Measurements from ENCODE around the gene ZNF507.

The ZNF507 gene

GRCh38 chr19:32307591-32307990 lies 37.8 kb upstream of the ZNF507 start:
- Histone ChIP-seq H3K4me1 (ENCODE audit: insufficient read depth, low read length) (no peaks in the 10 kb centered on the region), H3K27me3 (ENCODE audit: insufficient read depth, low read length, poor library complexity) (no peaks in the 10 kb centered on the region), H3K27ac (ENCODE audit: low read length) (no peak overlapping the region), H4K20me1 (ENCODE audit: insufficient read depth, low read length) (no peaks in the 10 kb centered on the region), H3K4me2 (ENCODE audit: insufficient read depth, low read length) (no peak overlapping the region), H3K9me3 (ENCODE audit: insufficient read depth, low read length, severe bottlenecking) (peaks cover 5% of the 10 kb centered on the region), H3K9ac (ENCODE audit: low read depth, low read length) (no peak overlapping the region), H3K36me3 (ENCODE audit: insufficient read depth, low read length) (no peaks in the 10 kb centered on the region), H2AFZ (ENCODE audit: low read depth, low read length) (no peak overlapping the region), H3K4me3 (ENCODE audit: low read depth in 1 of 2, low read length in 2 of 2) (no peak overlapping the region), H3K79me2 (ENCODE audit: insufficient read depth, low read length) (no peaks in the 10 kb centered on the region)
- no peak for TF ChIP-seq CTCF (IDR thresholded peaks at IDR 0.05; ENCODE audit: borderline replicate concordance, extremely low read depth, low read length, poor library complexity, severe bottlenecking)
- no peak for TF ChIP-seq EZH2 (IDR thresholded peaks at IDR 0.05; ENCODE audit: borderline replicate concordance, low read depth, low read length, severe bottlenecking)
- ATAC-seq (ENCODE audit: insufficient read depth, low read depth) (no peak), DNase-seq (no peak)

- no peak overlapping the region for H2AFZ ChIP-seq (ENCODE audit: low read depth, low read length)
- no peak overlapping the region for H3K4me3 ChIP-seq (ENCODE audit: low read depth in 1 of 2, low read length in 2 of 2)
- no peaks in the 10 kb centered on the region for H4K20me1 ChIP-seq (ENCODE audit: insufficient read depth, low read length)
- no peak for TF ChIP-seq EZH2 (IDR thresholded peaks at IDR 0.05; ENCODE audit: borderline replicate concordance, low read depth, low read length, severe bottlenecking)
- no peak for TF ChIP-seq CTCF (IDR thresholded peaks at IDR 0.05; ENCODE audit: borderline replicate concordance, extremely low read depth, low read length, poor library complexity, severe bottlenecking)
- no peaks in the 10 kb centered on the region for H3K9me3 ChIP-seq (ENCODE audit: insufficient read depth, low read length, severe bottlenecking)
- no peaks in the 10 kb centered on the region for H3K79me2 ChIP-seq (ENCODE audit: insufficient read depth, low read length)
- H3K36me3 ChIP-seq (ENCODE audit: insufficient read depth, low read length), result no peaks in the 10 kb centered on the region
- no peak for ATAC-seq (ENCODE audit: insufficient read depth, low read depth)
- H3K4me2 ChIP-seq (ENCODE audit: insufficient read depth, low read length), result no peak overlapping the region
- no peaks in the 10 kb centered on the region for H3K27me3 ChIP-seq (ENCODE audit: insufficient read depth, low read length, poor library complexity)
- DNase-seq, result no peak
- no peaks in the 10 kb centered on the region for H3K4me1 ChIP-seq (ENCODE audit: insufficient read depth, low read length)
- H3K9ac ChIP-seq (ENCODE audit: low read depth, low read length), result no peak overlapping the region
- no peak overlapping the region for H3K27ac ChIP-seq (ENCODE audit: low read length)
Observed at GRCh38 chr19:32308431-32309077, 36.9 kb upstream of the ZNF507 start.

- no peaks in the 10 kb centered on the region for H3K79me2 ChIP-seq (ENCODE audit: insufficient read depth, low read length)
Observed at GRCh38 chr19:32309711-32310390, 35.6 kb upstream of the ZNF507 start.

More at GRCh38 chr19:32309711-32310390, 35.6 kb upstream of the ZNF507 start:
- no peak overlapping the region for H3K4me2 ChIP-seq (ENCODE audit: insufficient read depth, low read length)
- no peak overlapping the region for H3K4me3 ChIP-seq (ENCODE audit: low read depth in 1 of 2, low read length in 2 of 2)
- H3K9me3 ChIP-seq (ENCODE audit: insufficient read depth, low read length, severe bottlenecking), result no peaks in the 10 kb centered on the region
- H4K20me1 ChIP-seq (ENCODE audit: insufficient read depth, low read length), result no peaks in the 10 kb centered on the region
- ATAC-seq (ENCODE audit: insufficient read depth, low read depth) (no peak), DNase-seq (no peak)
- no peaks in the 10 kb centered on the region for H3K27me3 ChIP-seq (ENCODE audit: insufficient read depth, low read length, poor library complexity)
- H3K4me1 ChIP-seq (ENCODE audit: insufficient read depth, low read length), result no peaks in the 10 kb centered on the region
- H2AFZ ChIP-seq (ENCODE audit: low read depth, low read length), result no peak overlapping the region
- no peaks in the 10 kb centered on the region for H3K36me3 ChIP-seq (ENCODE audit: insufficient read depth, low read length)
- no peak overlapping the region for H3K27ac ChIP-seq (ENCODE audit: low read length)
- H3K9ac ChIP-seq (ENCODE audit: low read depth, low read length), result no peak overlapping the region
- TF ChIP-seq CTCF (IDR thresholded peaks at IDR 0.05; ENCODE audit: borderline replicate concordance, extremely low read depth, low read length, poor library complexity, severe bottlenecking), result no peak

Measured in DND-41 (cell line).